Upper lobe of left lung (tissue), 6 donors: ENCODE measurements around the gene ACAT2. TPM values are rescaled to one million over a fixed set of nuclear protein-coding genes. Genes with fewer than 3 reads are reported as not detected.
"Not testable (repeated sequence)": the region's sequence is repeated elsewhere in the genome, so short reads cannot be mapped to it uniquely, and the experiment has no call there.

Experiments used
- ATAC-seq, 2 donors: fragments of 200-7000 bp; cut with Tn5 transposase; one replicate each; pipeline ENCODE4 v1.9.1; 2022; ENCODE audit warnings: mild to moderate bottlenecking in 2 of 2, moderate library complexity in 2 of 2; ENCODE audit not compliant: low FRiP score in 2 of 2
- DNase-seq, 2 donors: peaks; one replicate each; pipeline ENCODE4 v3.0.0-alpha.2; 2019 to 2020
- H3K27ac ChIP-seq, 4 donors: fragments of 200-600 bp; sonication (generic); one replicate each; pipeline ENCODE4 v1.5.1; 2016 to 2019
- H3K27me3 ChIP-seq, 4 donors: fragments of 200-600 bp; sonication (generic); one replicate each; pipeline ENCODE4 v1.5.1; 2017 to 2019
- H3K36me3 ChIP-seq, 4 donors: fragments of 200-600 bp; sonication (generic); one replicate each; pipeline ENCODE4 v1.5.1; 2016 to 2019
- H3K4me1 ChIP-seq, 4 donors: fragments of 200-600 bp; sonication (generic); one replicate each; pipeline ENCODE4 v1.5.1; 2018 to 2019
- H3K4me3 ChIP-seq, 4 donors: fragments of 200-600 bp; sonication (generic); one replicate each; pipeline ENCODE4 v1.5.1; 2017 to 2019; ENCODE audit warnings: mild to moderate bottlenecking in 2 of 4, moderate library complexity in 1 of 4
- H3K9me3 ChIP-seq, 4 donors: fragments of 200-600 bp; sonication (generic); one replicate each; pipeline ENCODE4 v1.5.1; 2018 to 2019
- CTCF ChIP-seq, 6 experiments: fragments of 450-650 bp in 4 of 6; fragments of 200-600 bp in 2 of 6; sonication (generic) in 2 of 6; IDR thresholded peaks; one replicate each; pipeline ENCODE4 v1.5.1; 2016 to 2019; ENCODE audit warnings: antibody characterized with exemption in 6 of 6
- EP300 ChIP-seq, 4 donors: sonication (generic); formaldehyde crosslinking; IDR thresholded peaks; one replicate each; pipeline ENCODE4 v1.5.1; 2017; ENCODE audit warnings: antibody characterized with exemption in 4 of 4, control low read depth in 2 of 4
- POLR2A ChIP-seq, 4 donors: fragments of 450-650 bp; IDR thresholded peaks; one replicate each; pipeline ENCODE4 v1.5.1; 2016 to 2017; ENCODE audit warnings: antibody characterized with exemption in 4 of 4, mild to moderate bottlenecking in 2 of 4
- POLR2AphosphoS5 ChIP-seq, 2 donors: sonication (generic); formaldehyde crosslinking; IDR thresholded peaks; one replicate each; pipeline ENCODE4 v1.5.1; 2017; ENCODE audit warnings: antibody characterized with exemption in 2 of 2
- WGBS, 2 donors: methylation state at CpG; one replicate each; pipeline ENCODE4 v1.1.5; 2017 to 2018; 5-methylcytosine and 5-hydroxymethylcytosine counted together
- total RNA-seq, 6 donors: library from RNA; depleted of rRNA in 4 of 6; stranded (reverse); fragments of >200 nt in 4 of 6; gene quantifications; one replicate each; pipeline versions ENCODE4 v1.1.0 to v1.2.1, GENCODE V29; 2016 to 2021
- donor health status: DM: no; HTN: no; CAD: no; lungs with moderate emphysema.
- donor health status: DM: no; HTN: yes; CAD: no; lungs with severe emphysema.

ACAT2 gene
- total RNA-seq, 6 donors from 2014 or later, result 5.2 to 62.5 (median 30.5) TPM

GRCh38 chr6:159729598-159730331, 32.1 kb upstream of the ACAT2 start:
- TF ChIP-seq POLR2A (IDR thresholded peaks at IDR 0.05) (no peak), POLR2AphosphoS5 (IDR thresholded peaks at IDR 0.05) (no peak), EP300 (IDR thresholded peaks at IDR 0.05) (no peak), CTCF (IDR thresholded peaks at IDR 0.05) (no peak)
- H3K27ac ChIP-seq, result peak overlapping the region in 2 of 4 donors; percentile 30 to 99
- ATAC-seq (no peak), DNase-seq (no peak)
- WGBS, 2 donors, result 41 to 53% methylated on average over 4 of the region's 4 CpGs
- no peaks in the 10 kb centered on the region for H3K27me3 ChIP-seq
- peak overlapping the region in 2 of 4 donors; percentile 84 to 85 for H3K4me3 ChIP-seq
- no peaks in the 10 kb centered on the region for H3K9me3 ChIP-seq
- H3K4me1 ChIP-seq, result peaks cover 42 to 69% (median 48%) of the 10 kb centered on the region in 4 donors
- H3K36me3 ChIP-seq, result no peaks in the 10 kb centered on the region

GRCh38 chr6:159730332-159730676, 31.5 kb upstream of the ACAT2 start:
- no peak for ATAC-seq
- 75 to 80% methylated on average over 6 of the region's 6 CpGs for WGBS, 2 donors
- H3K9me3 ChIP-seq, result no peaks in the 10 kb centered on the region
- TF ChIP-seq EP300 (IDR thresholded peaks at IDR 0.05) (no peak), POLR2A (IDR thresholded peaks at IDR 0.05) (no peak), POLR2AphosphoS5 (IDR thresholded peaks at IDR 0.05) (no peak), CTCF (IDR thresholded peaks at IDR 0.05) (no peak)
- no peaks in the 10 kb centered on the region for H3K27me3 ChIP-seq
- peaks cover 43 to 68% (median 51%) of the 10 kb centered on the region in 4 donors for H3K4me1 ChIP-seq
- H3K36me3 ChIP-seq, result no peaks in the 10 kb centered on the region
- peak overlapping the region in 1 of 4 donors; percentile 14 for H3K27ac ChIP-seq
- no peak for DNase-seq
- peak overlapping the region in 1 of 4 donors; percentile 84 for H3K4me3 ChIP-seq

- not testable (repeated sequence) for H3K27me3 ChIP-seq, DNase-seq, H3K9me3 ChIP-seq, H3K4me3 ChIP-seq, H3K27ac ChIP-seq, H3K36me3 ChIP-seq, ATAC-seq
- peaks cover 38 to 62% (median 55%) of the 10 kb centered on the region in 4 donors for H3K4me1 ChIP-seq
- 86 to 90% methylated on average over 12 of the region's 12 CpGs for WGBS, 2 donors
These were observed 29.3 kb upstream of the ACAT2 start for GRCh38 chr6:159732550-159732949.

- H3K9me3 ChIP-seq, H3K4me3 ChIP-seq, DNase-seq, ATAC-seq, H3K27me3 ChIP-seq, H3K27ac ChIP-seq: not testable (repeated sequence)
- Histone ChIP-seq H3K36me3 (peaks cover 0 to 12% (median 0%) of the 10 kb centered on the region in 4 donors), H3K4me1 (peaks cover 38 to 70% (median 58%) of the 10 kb centered on the region in 4 donors)
- WGBS, 2 donors, result 94% methylated on average over 12 of the region's 12 CpGs
These were observed 28.4 kb upstream of the ACAT2 start for GRCh38 chr6:159733395-159733794.

GRCh38 chr6:159736908-159737307, 24.9 kb upstream of the ACAT2 start:
- Histone ChIP-seq H3K4me1 (peaks cover 12 to 51% (median 25%) of the 10 kb centered on the region in 4 donors), H3K4me3 (no peak overlapping the region), H3K36me3 (peaks cover 6 to 44% (median 15%) of the 10 kb centered on the region in 4 donors), H3K27me3 (no peaks in the 10 kb centered on the region), H3K27ac (no peak overlapping the region), H3K9me3 (no peaks in the 10 kb centered on the region)
- 78 to 90% methylated on average over 7 of the region's 7 CpGs for WGBS, 2 donors
- DNase-seq (no peak), ATAC-seq (no peak)
- TF ChIP-seq POLR2AphosphoS5 (IDR thresholded peaks at IDR 0.05), result no peak
- TF ChIP-seq CTCF (IDR thresholded peaks at IDR 0.05), result no peak
- no peak for TF ChIP-seq EP300 (IDR thresholded peaks at IDR 0.05)
- no peak for TF ChIP-seq POLR2A (IDR thresholded peaks at IDR 0.05)

- WGBS, 2 donors, result 60 to 63% methylated on average over 3 of the region's 3 CpGs
- TF ChIP-seq CTCF (IDR thresholded peaks at IDR 0.05) (no peak), POLR2A (IDR thresholded peaks at IDR 0.05) (no peak), EP300 (IDR thresholded peaks at IDR 0.05) (no peak), POLR2AphosphoS5 (IDR thresholded peaks at IDR 0.05) (no peak)
- DNase-seq, result no peak
- Histone ChIP-seq H3K4me1 (peaks cover 9 to 43% (median 14%) of the 10 kb centered on the region in 4 donors), H3K4me3 (no peak overlapping the region), H3K27ac (no peak overlapping the region), H3K36me3 (peaks cover 22 to 68% (median 38%) of the 10 kb centered on the region in 4 donors), H3K9me3 (no peaks in the 10 kb centered on the region), H3K27me3 (no peaks in the 10 kb centered on the region)
- no peak for ATAC-seq
These were observed 22.5 kb upstream of the ACAT2 start for GRCh38 chr6:159739341-159739740.
